Tibial nerve (tissue), 3 donors: Measurements from ENCODE around the gene RNF208.

Experiments used
- CTCF ChIP-seq, 5 experiments: fragments of 200-600 bp in 3 of 5; fragments of 450-650 bp in 2 of 5; sonication (generic) in 3 of 5; IDR thresholded peaks; one replicate each; pipeline ENCODE4 v1.5.1; 2016 to 2019; ENCODE audit warnings: antibody characterized with exemption in 5 of 5, mild to moderate bottlenecking in 3 of 5, moderate library complexity in 2 of 5
- POLR2A ChIP-seq, 2 donors: fragments of 450-650 bp; IDR thresholded peaks; one replicate each; pipeline ENCODE4 v1.6.1; 2017; ENCODE audit warnings: antibody characterized with exemption in 2 of 2, mild to moderate bottlenecking in 2 of 2, moderate library complexity in 2 of 2

- TF ChIP-seq CTCF (IDR thresholded peaks at IDR 0.05) (no peak), POLR2A (IDR thresholded peaks at IDR 0.05) (no peak)
These were observed 25.8 kb upstream of the RNF208 start for GRCh38 chr9:137247916-137248175.
